Lower leg skin (tissue), 3 donors: ENCODE results near the gene SLC7A6OS.

Experiments used
- POLR2A ChIP-seq, 2 donors: fragments of 450-650 bp; IDR thresholded peaks; one replicate each; pipeline ENCODE4 v1.6.1; 2016 to 2017; ENCODE audit warnings: antibody characterized with exemption in 2 of 2, mild to moderate bottlenecking in 1 of 2, moderate library complexity in 1 of 2
- TF ChIP-seq, protein P1 (sequence below), 3 donors: fragments of 450-650 bp; IDR thresholded peaks; one replicate each; pipeline ENCODE4 v1.5.1; 2016; ENCODE audit warnings: antibody characterized with exemption in 3 of 3, mild to moderate bottlenecking in 3 of 3, moderate library complexity in 2 of 3

DNA sequence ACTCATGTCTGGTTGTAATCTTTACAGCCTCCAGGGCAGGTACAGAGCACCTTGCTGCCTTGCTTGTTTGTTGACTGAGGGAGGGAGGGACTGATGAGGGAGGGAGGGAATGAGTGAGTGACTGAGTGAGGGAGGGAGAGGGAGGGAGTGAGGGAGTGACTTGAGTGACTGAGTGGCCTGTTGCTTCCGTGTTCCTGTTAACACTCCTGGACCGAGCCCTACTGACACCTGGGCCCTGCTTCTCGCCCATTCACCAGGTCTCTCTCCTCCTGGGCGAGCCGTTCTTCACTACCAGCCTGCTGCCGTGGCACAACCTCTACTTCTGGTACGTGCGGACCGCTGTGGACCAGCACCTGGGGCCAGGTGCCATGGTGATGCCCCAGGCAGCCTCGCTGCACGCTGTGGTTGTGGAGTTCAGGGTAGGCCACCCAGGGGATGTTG lies 41.3 kb upstream of the SLC7A6OS start:
- TF ChIP-seq, protein P1, sequence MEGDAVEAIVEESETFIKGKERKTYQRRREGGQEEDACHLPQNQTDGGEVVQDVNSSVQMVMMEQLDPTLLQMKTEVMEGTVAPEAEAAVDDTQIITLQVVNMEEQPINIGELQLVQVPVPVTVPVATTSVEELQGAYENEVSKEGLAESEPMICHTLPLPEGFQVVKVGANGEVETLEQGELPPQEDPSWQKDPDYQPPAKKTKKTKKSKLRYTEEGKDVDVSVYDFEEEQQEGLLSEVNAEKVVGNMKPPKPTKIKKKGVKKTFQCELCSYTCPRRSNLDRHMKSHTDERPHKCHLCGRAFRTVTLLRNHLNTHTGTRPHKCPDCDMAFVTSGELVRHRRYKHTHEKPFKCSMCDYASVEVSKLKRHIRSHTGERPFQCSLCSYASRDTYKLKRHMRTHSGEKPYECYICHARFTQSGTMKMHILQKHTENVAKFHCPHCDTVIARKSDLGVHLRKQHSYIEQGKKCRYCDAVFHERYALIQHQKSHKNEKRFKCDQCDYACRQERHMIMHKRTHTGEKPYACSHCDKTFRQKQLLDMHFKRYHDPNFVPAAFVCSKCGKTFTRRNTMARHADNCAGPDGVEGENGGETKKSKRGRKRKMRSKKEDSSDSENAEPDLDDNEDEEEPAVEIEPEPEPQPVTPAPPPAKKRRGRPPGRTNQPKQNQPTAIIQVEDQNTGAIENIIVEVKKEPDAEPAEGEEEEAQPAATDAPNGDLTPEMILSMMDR (IDR thresholded peaks at IDR 0.05): no peak
- no peak for TF ChIP-seq POLR2A (IDR thresholded peaks at IDR 0.05)
